AG09309 (cell line): ENCODE measurements around the gene AGAP1.

Experiments used
- DNase-seq: peaks from one replicate; pipeline ENCODE4 v3.0.0-alpha.2; 2010; ENCODE audit warnings: low read depth
- H3K4me3 ChIP-seq: 2 replicates; pipeline ENCODE4 v1.5.1; 2011; ENCODE audit warnings: mild to moderate bottlenecking, low read depth, low read length, moderate library complexity; ENCODE audit not compliant: control insufficient read depth
- TF ChIP-seq, protein P1 (sequence below): IDR thresholded peaks from 2 replicates; pipeline ENCODE4 v1.5.1; 2011; ENCODE audit warnings: mild to moderate bottlenecking, low read depth, low read length, inconsistent platforms; ENCODE audit not compliant: insufficient read depth, control insufficient read depth; ENCODE audit errors: missing control alignments

The AGAP1 gene

DNA sequence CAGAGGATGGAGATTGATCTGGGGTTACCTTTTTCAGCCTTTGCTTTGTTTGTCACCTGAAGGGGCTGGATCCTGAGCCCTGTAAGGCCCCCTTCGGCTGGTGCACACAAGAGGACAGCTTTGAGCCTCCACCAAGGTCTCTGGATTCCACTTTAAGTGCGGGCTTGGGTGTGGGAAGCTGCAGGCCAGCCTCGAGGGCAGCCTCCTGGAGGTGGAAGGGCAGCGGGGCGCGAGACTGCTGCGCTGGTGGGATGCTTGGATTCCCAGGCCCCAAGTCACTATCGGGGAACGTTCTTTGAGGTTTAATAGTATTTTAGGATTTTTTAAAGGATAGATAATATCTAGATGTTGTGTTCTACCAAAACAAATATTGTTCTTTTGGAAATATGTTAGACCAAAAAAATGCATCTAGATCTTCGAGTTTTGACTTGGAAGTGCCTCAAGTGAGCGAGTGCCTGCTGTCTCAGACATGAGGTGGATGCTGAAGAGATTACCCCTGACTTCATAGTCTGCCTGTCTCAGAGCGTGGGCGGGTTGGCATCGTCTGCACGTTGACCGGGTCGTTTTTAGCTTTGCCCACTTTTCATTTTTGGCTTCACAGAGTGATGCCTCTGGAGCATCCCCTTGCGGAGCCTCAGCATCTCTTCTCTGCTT is 113.8 kb downstream of the AGAP1 start:
- TF ChIP-seq, protein P1, sequence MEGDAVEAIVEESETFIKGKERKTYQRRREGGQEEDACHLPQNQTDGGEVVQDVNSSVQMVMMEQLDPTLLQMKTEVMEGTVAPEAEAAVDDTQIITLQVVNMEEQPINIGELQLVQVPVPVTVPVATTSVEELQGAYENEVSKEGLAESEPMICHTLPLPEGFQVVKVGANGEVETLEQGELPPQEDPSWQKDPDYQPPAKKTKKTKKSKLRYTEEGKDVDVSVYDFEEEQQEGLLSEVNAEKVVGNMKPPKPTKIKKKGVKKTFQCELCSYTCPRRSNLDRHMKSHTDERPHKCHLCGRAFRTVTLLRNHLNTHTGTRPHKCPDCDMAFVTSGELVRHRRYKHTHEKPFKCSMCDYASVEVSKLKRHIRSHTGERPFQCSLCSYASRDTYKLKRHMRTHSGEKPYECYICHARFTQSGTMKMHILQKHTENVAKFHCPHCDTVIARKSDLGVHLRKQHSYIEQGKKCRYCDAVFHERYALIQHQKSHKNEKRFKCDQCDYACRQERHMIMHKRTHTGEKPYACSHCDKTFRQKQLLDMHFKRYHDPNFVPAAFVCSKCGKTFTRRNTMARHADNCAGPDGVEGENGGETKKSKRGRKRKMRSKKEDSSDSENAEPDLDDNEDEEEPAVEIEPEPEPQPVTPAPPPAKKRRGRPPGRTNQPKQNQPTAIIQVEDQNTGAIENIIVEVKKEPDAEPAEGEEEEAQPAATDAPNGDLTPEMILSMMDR = no peak
- no peak overlapping the region for H3K4me3 ChIP-seq
- DNase-seq = no peak

DNA sequence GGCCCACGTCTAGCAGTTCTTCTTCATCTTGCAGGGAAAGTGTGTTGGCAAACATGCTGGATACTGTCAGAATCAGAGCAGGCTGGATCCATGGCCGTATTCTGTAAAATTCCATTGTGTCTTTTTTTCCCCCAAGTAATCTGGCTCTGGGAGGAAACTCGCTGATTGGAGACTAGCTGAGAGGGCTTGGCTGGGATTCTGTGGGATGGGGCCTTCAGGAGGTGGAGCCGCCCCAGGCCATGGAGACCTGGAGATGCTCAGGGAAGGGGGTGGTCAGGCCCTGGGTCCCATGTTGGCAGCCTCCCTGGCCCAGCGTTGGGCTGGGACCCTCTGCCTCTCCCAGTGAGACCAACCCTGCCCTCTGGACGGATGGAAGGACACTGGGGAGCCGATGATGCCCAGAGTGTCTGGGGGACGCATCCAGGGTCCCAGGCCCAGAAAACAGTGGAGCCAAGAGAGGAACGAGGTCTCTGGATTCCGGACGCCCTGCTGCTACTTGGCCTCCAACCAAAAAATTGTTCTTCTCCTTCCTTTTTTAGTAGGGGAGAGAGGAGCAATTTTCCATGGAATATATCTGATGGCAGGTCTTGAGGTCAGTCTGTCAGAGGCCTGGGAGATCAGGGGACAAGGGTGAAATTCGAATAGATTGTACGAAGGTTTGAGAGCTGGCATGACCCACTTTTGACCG is 114.5 kb downstream of the AGAP1 start:
- H3K4me3 ChIP-seq = no peak overlapping the region
- DNase-seq = no peak
- TF ChIP-seq, protein P1 = no peak

DNA sequence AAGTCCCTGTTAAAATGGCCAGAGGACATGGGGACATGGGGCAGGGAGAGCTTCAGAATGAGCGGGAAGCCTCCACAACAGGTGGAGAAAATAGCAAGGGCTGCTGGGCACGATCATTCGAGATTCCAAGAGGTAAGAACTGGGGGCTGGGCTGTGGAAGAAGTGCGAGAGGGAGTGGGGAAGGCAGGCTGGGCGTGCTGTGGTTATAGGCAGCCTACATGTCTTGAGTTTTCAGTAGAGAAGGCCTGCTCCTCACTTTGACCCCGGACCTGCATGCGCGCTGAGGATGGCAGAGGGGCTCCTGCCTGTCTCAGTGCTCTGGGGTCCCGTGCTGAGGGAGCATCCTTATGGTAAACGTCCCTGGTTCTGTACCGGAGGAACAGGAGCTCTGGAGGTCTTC is 115.5 kb downstream of the AGAP1 start:
- no peak for DNase-seq
- no peak overlapping the region for H3K4me3 ChIP-seq
- TF ChIP-seq, protein P1 = no peak

DNA sequence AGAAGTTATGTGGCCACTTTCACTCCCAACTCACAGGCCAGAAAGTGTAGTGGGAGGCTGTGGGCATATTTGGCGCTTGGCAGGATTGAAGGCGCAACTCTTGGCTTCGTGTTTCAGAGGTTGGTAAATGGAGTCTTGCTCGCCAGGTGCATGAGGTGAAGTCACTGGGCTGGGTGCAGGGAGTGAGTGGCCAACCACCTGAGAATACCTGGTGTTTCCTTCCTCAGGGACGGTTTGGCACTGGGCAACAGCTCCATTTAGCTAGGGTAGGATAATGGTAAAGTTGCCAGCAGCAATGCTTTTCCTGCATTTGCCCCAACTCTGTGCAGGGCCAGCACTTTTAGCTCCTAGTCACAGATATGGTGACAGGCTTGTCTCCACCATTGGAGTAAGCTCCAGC is 115.9 kb downstream of the AGAP1 start:
- TF ChIP-seq, protein P1 = no peak
- no peak for DNase-seq
- H3K4me3 ChIP-seq = no peak overlapping the region

DNA sequence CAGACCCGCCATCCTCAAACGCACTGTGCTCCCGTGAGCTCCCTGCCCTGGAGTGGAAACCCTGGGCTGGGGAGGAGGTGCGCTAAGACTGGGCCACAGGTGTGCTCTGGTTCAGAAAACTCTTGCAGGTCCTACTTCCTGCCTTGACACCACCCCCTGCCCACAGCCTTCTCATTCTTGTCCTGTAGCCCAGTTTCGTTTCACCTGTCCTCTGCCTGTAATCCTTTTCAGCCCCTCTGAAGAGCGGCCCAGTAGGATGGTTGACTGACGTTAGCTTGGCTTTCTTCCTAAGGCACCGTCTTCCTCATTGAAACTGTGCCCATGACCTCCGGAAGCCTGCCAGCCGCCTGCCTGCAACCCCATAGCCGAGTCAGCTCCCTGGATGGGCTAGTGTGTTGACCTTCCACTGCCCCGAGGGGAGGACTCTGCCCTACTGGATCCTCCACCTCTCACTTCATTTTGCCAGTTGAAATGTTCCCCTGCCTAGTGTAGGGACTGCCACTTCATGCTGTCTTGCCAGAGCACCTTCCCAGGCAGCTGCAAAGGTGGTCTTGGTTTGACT is 116.9 kb downstream of the AGAP1 start:
- TF ChIP-seq, protein P1 = no peak
- no peak overlapping the region for H3K4me3 ChIP-seq
- no peak for DNase-seq

DNA sequence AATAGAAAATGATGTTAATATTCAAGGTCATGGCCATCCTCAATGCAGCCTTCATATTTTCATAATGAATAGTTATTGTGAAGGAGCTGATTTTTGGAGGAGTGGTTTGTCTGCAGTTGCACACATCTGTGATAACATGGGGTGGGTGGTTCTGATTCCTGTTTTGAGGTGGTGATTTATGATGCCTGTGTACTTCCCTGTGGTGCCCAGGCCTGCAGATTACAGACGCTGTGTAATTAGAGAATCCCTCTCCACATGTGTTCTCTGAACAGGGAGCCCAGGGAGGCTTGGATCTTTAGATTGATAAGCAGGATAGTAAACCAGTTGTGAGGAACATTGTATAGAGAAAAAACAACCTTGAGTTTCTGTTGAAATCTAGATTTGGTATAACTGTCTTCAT is 117.5 kb downstream of the AGAP1 start:
- TF ChIP-seq, protein P1 = no peak
- no peak for DNase-seq
- H3K4me3 ChIP-seq = no peak overlapping the region
